Stimulated activated CD8-positive, alpha-beta memory T cell treated with anti-CD3 and anti-CD28 coated beads, Interleukin-12 subunit alpha, Interleukin-12 subunit beta, amount 100 ng/mL, for 1 hour (primary cell): ENCODE results near the gene RNF2.
"Not testable (repeated sequence)": the region's sequence is repeated elsewhere in the genome, so short reads cannot be mapped to it uniquely, and the experiment has no call there.

ENCODE experiments used
- DNase-seq: peaks from one replicate; pipeline ENCODE4 v3.0.0-alpha.2; 2020; ENCODE audit warnings: low read depth

Gene RNF2

GRCh38 chr1:185044981-185045813 lies at the start of gene RNF2:
RNF2 (plus strand) TSS chr1:185045558; CDS start chr1:185087554, 41,996 bp downstream.
- peak; percentile 60 for DNase-seq

GRCh38 chr1:184999974-185000373 lies 45.4 kb upstream of the RNF2 start:
- not testable (repeated sequence) for DNase-seq

- not testable (repeated sequence) for DNase-seq
Observed at GRCh38 chr1:185001312-185001880, 44.0 kb upstream of the RNF2 start.

GRCh38 chr1:185008838-185009237 lies 36.5 kb upstream of the RNF2 start:
- no peak for DNase-seq

GRCh38 chr1:185010361-185010760 lies 35.0 kb upstream of the RNF2 start:
- no peak for DNase-seq

GRCh38 chr1:185014941-185015340 lies 30.4 kb upstream of the RNF2 start:
- DNase-seq = no peak

- no peak for DNase-seq
Observed at GRCh38 chr1:185015631-185016030, 29.7 kb upstream of the RNF2 start.

- no peak for DNase-seq
Observed at GRCh38 chr1:185016880-185017279, 28.5 kb upstream of the RNF2 start.

- no peak for DNase-seq
Observed at GRCh38 chr1:185017338-185017737, 28.0 kb upstream of the RNF2 start.

- no peak for DNase-seq
Observed at GRCh38 chr1:185017966-185018365, 27.4 kb upstream of the RNF2 start.

GRCh38 chr1:185027252-185027882 lies 18.0 kb upstream of the RNF2 start:
- DNase-seq = no peak

- DNase-seq = no peak
Observed at GRCh38 chr1:185033686-185034085, 11.7 kb upstream of the RNF2 start.

- no peak for DNase-seq
Observed at GRCh38 chr1:185035258-185035657, 10.1 kb upstream of the RNF2 start.

- no peak for DNase-seq
Observed at GRCh38 chr1:185038813-185039376, 6.5 kb upstream of the RNF2 start.

GRCh38 chr1:185039726-185040407 lies 5.5 kb upstream of the RNF2 start:
- DNase-seq = no peak

- no peak for DNase-seq
Observed at GRCh38 chr1:185040408-185040735, 5.0 kb upstream of the RNF2 start.

GRCh38 chr1:185041742-185042141 lies 3.6 kb upstream of the RNF2 start:
- DNase-seq = no peak

GRCh38 chr1:185042737-185043136 lies 2.6 kb upstream of the RNF2 start:
- DNase-seq = no peak

- DNase-seq = no peak
Observed at GRCh38 chr1:185044387-185044786, 971 bp upstream of the RNF2 start.

GRCh38 chr1:185045814-185046492 lies 595 bp downstream of the RNF2 start:
- DNase-seq = peak; percentile 10

GRCh38 chr1:185046668-185047067 lies 1.3 kb downstream of the RNF2 start:
- no peak for DNase-seq

GRCh38 chr1:185049670-185050069 lies 4.3 kb downstream of the RNF2 start:
- DNase-seq = no peak
